Spinal cord (tissue), 10 donors: Measurements from ENCODE around the gene USP5. TPM values are rescaled to one million over a fixed set of nuclear protein-coding genes. Genes with fewer than 3 reads are reported as not detected.
"Not testable (repeated sequence)": the region's sequence is repeated elsewhere in the genome, so short reads cannot be mapped to it uniquely, and the experiment has no call there.

Source experiments
- DNase-seq, 6 donors: peaks; one replicate each; pipeline versions ENCODE4 v3.0.0 to v3.0.0-alpha.2; 2013 to 2015; ENCODE audit warnings: low spot score in 6 of 6, low read depth in 4 of 6
- H3K27ac ChIP-seq: one replicate; pipeline ENCODE4 v1.5.1; 2013; ENCODE audit warnings: low read depth, low read length, control low read depth
- H3K27me3 ChIP-seq: one replicate; pipeline ENCODE4 v1.6.1; 2013; ENCODE audit warnings: low read length; ENCODE audit not compliant: control insufficient read depth, insufficient read depth
- H3K36me3 ChIP-seq: one replicate; pipeline ENCODE4 v1.6.1; 2013; ENCODE audit warnings: low read length; ENCODE audit not compliant: control insufficient read depth, insufficient read depth
- H3K4me1 ChIP-seq: one replicate; pipeline ENCODE4 v1.6.1; 2013; ENCODE audit warnings: low read length; ENCODE audit not compliant: control insufficient read depth, insufficient read depth
- H3K4me3 ChIP-seq: one replicate; pipeline ENCODE4 v1.5.1; 2013; ENCODE audit warnings: low read depth, low read length, control low read depth
- H3K9me3 ChIP-seq: one replicate; pipeline ENCODE4 v1.6.1; 2013; ENCODE audit warnings: low read length; ENCODE audit not compliant: control insufficient read depth, insufficient read depth
- WGBS: methylation state at CpG from one replicate; pipeline ENCODE4 v1.1.5; 2013; ENCODE audit warnings: missing lambda C conversion rate; ENCODE audit not compliant: insufficient coverage; 5-methylcytosine and 5-hydroxymethylcytosine counted together
- polyA plus RNA-seq, 2 donors: library from polyadenylated mRNA; unstranded; fragments of 120-200 nt; gene quantifications; one replicate each; pipeline ENCODE4 v1.2.1, GENCODE V29; 2013; ENCODE audit not compliant: insufficient read length in 2 of 2
- total RNA-seq, 2 donors: library from RNA; depleted of rRNA in 1 of 2; stranded (reverse); fragments of 120-200 nt in 1 of 2; fragments of >200 nt in 1 of 2; gene quantifications; one replicate each; pipeline versions ENCODE4 v1.2.3 to v1.2.4, GENCODE V29; 2013 to 2014
- donor health status: healthy.

USP5 gene
- total and polyA plus RNA-seq, 4 donors, result 78.6 to 101 (median 89.6) TPM

GRCh38 chr12:6904280-6905276 is 52.6 kb downstream of the USP5 start, which contains the start of gene LRRC23:
LRRC23 (plus strand) TSS chr12:6904822; CDS start chr12:6905634, 812 bp downstream.
- Histone ChIP-seq H3K9me3 (no peaks in the 10 kb centered on the region), H3K4me1 (peaks cover 16% of the 10 kb centered on the region), H3K27ac (peak within 1 kb of the TSS; percentile 89), H3K36me3 (peaks cover 5% of the 10 kb centered on the region), H3K27me3 (no peaks in the 10 kb centered on the region), H3K4me3 (peak within 1 kb of the TSS; percentile 82)
- under 1% methylated on average over 29 of the region's 34 CpGs for WGBS
- peak; percentile 93 to 100 (median 98) for DNase-seq

GRCh38 chr12:6905414-6906040 is 53.6 kb downstream of the USP5 start:
- peak overlapping the region; percentile 82 for H3K4me3 ChIP-seq
- H3K27me3 ChIP-seq, result no peaks in the 10 kb centered on the region
- peaks cover 5% of the 10 kb centered on the region for H3K36me3 ChIP-seq
- 41% methylated on average over 3 of the region's 5 CpGs for WGBS
- DNase-seq, result no peak
- H3K27ac ChIP-seq, result peak overlapping the region; percentile 89
- H3K4me1 ChIP-seq, result peaks cover 10% of the 10 kb centered on the region
- no peaks in the 10 kb centered on the region for H3K9me3 ChIP-seq

GRCh38 chr12:6908141-6908540 is 56.2 kb downstream of the USP5 start:
- WGBS, result 97% methylated on average over 6 of the region's 11 CpGs

GRCh38 chr12:6909421-6910145 is 57.6 kb downstream of the USP5 start:
- WGBS, result 97% methylated on average over 2 of the region's 4 CpGs
- peaks cover 5% of the 10 kb centered on the region for H3K36me3 ChIP-seq
- H3K27ac ChIP-seq, result no peak overlapping the region
- peak in 1 of 6 donors; percentile 1 for DNase-seq
- no peak overlapping the region for H3K4me3 ChIP-seq
- peaks cover 29% of the 10 kb centered on the region for H3K4me1 ChIP-seq
- no peaks in the 10 kb centered on the region for H3K9me3 ChIP-seq
- no peaks in the 10 kb centered on the region for H3K27me3 ChIP-seq

More at GRCh38 chr12:6908141-6908540, 56.2 kb downstream of the USP5 start:
- DNase-seq, H3K36me3 ChIP-seq, H3K4me3 ChIP-seq, H3K9me3 ChIP-seq, H3K27ac ChIP-seq, H3K27me3 ChIP-seq: not testable (repeated sequence)
- peaks cover 18% of the 10 kb centered on the region for H3K4me1 ChIP-seq

GRCh38 chr12:6912164-6912935 is 60.4 kb downstream of the USP5 start:
- no peak overlapping the region for H3K4me3 ChIP-seq
- no peak overlapping the region for H3K27ac ChIP-seq
- no peaks in the 10 kb centered on the region for H3K27me3 ChIP-seq
- H3K36me3 ChIP-seq, result peaks cover 20% of the 10 kb centered on the region
- H3K9me3 ChIP-seq, result no peaks in the 10 kb centered on the region
- 89% methylated on average over 13 of the region's 15 CpGs for WGBS
- DNase-seq, result peak in 1 of 6 donors; percentile 1
- peaks cover 47% of the 10 kb centered on the region for H3K4me1 ChIP-seq

GRCh38 chr12:6914246-6914946 is 62.4 kb downstream of the USP5 start, which contains the start of gene ENO2:
ENO2 (plus strand) TSS chr12:6914580; CDS start chr12:6915833, 1,253 bp downstream.
- H3K4me3 ChIP-seq, result peak within 1 kb of the TSS; percentile 51
- peak in 3 of 6 donors; percentile 70 to 96 (median 93) for DNase-seq
- H3K27ac ChIP-seq, result peak within 1 kb of the TSS; percentile 82
- H3K4me1 ChIP-seq, result peaks cover 48% of the 10 kb centered on the region
- no peaks in the 10 kb centered on the region for H3K27me3 ChIP-seq
- peaks cover 35% of the 10 kb centered on the region for H3K36me3 ChIP-seq
- no peaks in the 10 kb centered on the region for H3K9me3 ChIP-seq
- WGBS, result under 1% methylated on average over 63 of the region's 68 CpGs

- H3K4me1 ChIP-seq, result peaks cover 48% of the 10 kb centered on the region
- no peaks in the 10 kb centered on the region for H3K27me3 ChIP-seq
- 8% methylated on average over 10 of the region's 29 CpGs for WGBS
- H3K4me3 ChIP-seq, result peak overlapping the region; percentile 51
- H3K36me3 ChIP-seq, result peaks cover 43% of the 10 kb centered on the region
- DNase-seq, result peak in 2 of 6 donors; percentile 65 to 76
- H3K9me3 ChIP-seq, result no peaks in the 10 kb centered on the region
- peak overlapping the region; percentile 26 for H3K27ac ChIP-seq
Observed at GRCh38 chr12:6914947-6915788, 63.2 kb downstream of the USP5 start.

GRCh38 chr12:6915789-6916285 is 63.9 kb downstream of the USP5 start:
- H3K27me3 ChIP-seq, result no peaks in the 10 kb centered on the region
- WGBS, result 83% methylated on average over 10 of the region's 14 CpGs
- peaks cover 44% of the 10 kb centered on the region for H3K36me3 ChIP-seq
- H3K4me3 ChIP-seq, result peak overlapping the region; percentile 51
- H3K27ac ChIP-seq, result no peak overlapping the region
- H3K9me3 ChIP-seq, result no peaks in the 10 kb centered on the region
- no peak for DNase-seq
- H3K4me1 ChIP-seq, result peaks cover 48% of the 10 kb centered on the region
